Effector CD8-positive, alpha-beta T cell (primary cell): ENCODE data around the gene NAXD.
"Not testable (repeated sequence)": the region's sequence is repeated elsewhere in the genome, so short reads cannot be mapped to it uniquely, and the experiment has no call there.

Experiments used
- DNase-seq: peaks from one replicate; lab custom pipeline; 2025; lab: John Stamatoyannopoulos, UW

Gene NAXD

GRCh38 chr13:110628477-110628793 is 13.1 kb downstream of the NAXD start:
- DNase-seq: no peak

GRCh38 chr13:110628952-110629701 is 13.8 kb downstream of the NAXD start:
- DNase-seq: no peak

GRCh38 chr13:110629735-110630134 is 14.4 kb downstream of the NAXD start:
- DNase-seq: no peak

GRCh38 chr13:110630566-110631119 is 15.3 kb downstream of the NAXD start:
- DNase-seq: no peak

GRCh38 chr13:110632255-110632654 is 16.9 kb downstream of the NAXD start:
- not testable (repeated sequence) for DNase-seq

- DNase-seq: no peak
These were observed 18.4 kb downstream of the NAXD start for GRCh38 chr13:110633776-110634175.

- no peak for DNase-seq
These were observed 19.2 kb downstream of the NAXD start for GRCh38 chr13:110634558-110634957.

GRCh38 chr13:110635405-110636002 is 20.2 kb downstream of the NAXD start:
- DNase-seq: no peak

GRCh38 chr13:110636053-110636475 is 20.7 kb downstream of the NAXD start:
- DNase-seq: no peak

- DNase-seq: no peak
These were observed 21.4 kb downstream of the NAXD start for GRCh38 chr13:110636701-110637201.

GRCh38 chr13:110637275-110637674 is 21.9 kb downstream of the NAXD start:
- no peak for DNase-seq

- no peak for DNase-seq
These were observed 22.4 kb downstream of the NAXD start for GRCh38 chr13:110637747-110638146.

- no peak for DNase-seq
These were observed 22.9 kb downstream of the NAXD start for GRCh38 chr13:110638257-110638656.

- no peak for DNase-seq
These were observed 23.8 kb downstream of the NAXD start for GRCh38 chr13:110638814-110639806.

GRCh38 chr13:110639935-110640334 is 24.6 kb downstream of the NAXD start:
- no peak for DNase-seq

GRCh38 chr13:110640591-110641029 is 25.3 kb downstream of the NAXD start:
- no peak for DNase-seq

- no peak for DNase-seq
These were observed 26.0 kb downstream of the NAXD start for GRCh38 chr13:110641055-110642015.

GRCh38 chr13:110642291-110642981 is 27.1 kb downstream of the NAXD start:
- no peak for DNase-seq

- DNase-seq: no peak
These were observed 28.0 kb downstream of the NAXD start for GRCh38 chr13:110643324-110643723.

GRCh38 chr13:110643768-110644421 is 28.6 kb downstream of the NAXD start:
- no peak for DNase-seq
